WTC11 (cell line): ENCODE measurements around the gene RNF224. TPM values are rescaled to one million over a fixed set of nuclear protein-coding genes. Genes with fewer than 3 reads are reported as not detected.

Experiments
- ATAC-seq: fragments of 200-7000 bp; cut with Tn5 transposase; 2 replicates; pipeline ENCODE4 v1.10.0; 2021; ENCODE audit warnings: mild to moderate bottlenecking, moderate library complexity
- CTCF ChIA-PET: fragments of 300-600 bp; sonication (Branson Sonifier 250); formaldehyde crosslinking; loops from one replicate; lab custom pipeline; 2021; ENCODE audit warnings: antibody characterized with exemption; lab: Charles Lee
- POLR2A ChIA-PET: fragments of 350-600 bp; sonication (Branson Sonifier 250); formaldehyde crosslinking; loops from one replicate; lab custom pipeline; 2021; ENCODE audit warnings: antibody characterized with exemption; lab: Charles Lee
- DNase-seq: peaks from one replicate; pipeline ENCODE4 v3.0.0; 2021; ENCODE audit warnings: low spot score
- H3K27ac Mint-ChIP-seq: 2 replicates; pipeline ENCODE4 v1.8.0; 2021; ENCODE audit warnings: mixed read lengths
- H3K27me3 Mint-ChIP-seq: 2 replicates; pipeline ENCODE4 v1.8.0; 2021; ENCODE audit warnings: low read depth, mild to moderate bottlenecking, moderate library complexity, mixed read lengths
- H3K36me3 Mint-ChIP-seq: 2 replicates; pipeline ENCODE4 v1.8.0; 2021; ENCODE audit warnings: mixed read lengths
- H3K4me1 Mint-ChIP-seq: 2 replicates; pipeline ENCODE4 v1.8.0; 2022; ENCODE audit warnings: mixed read lengths
- H3K4me3 Mint-ChIP-seq: 2 replicates; pipeline ENCODE4 v1.8.0; 2021; ENCODE audit warnings: mild to moderate bottlenecking, moderate library complexity, mixed read lengths
- H3K9me3 Mint-ChIP-seq: 2 replicates; pipeline ENCODE4 v1.8.0; 2021; ENCODE audit warnings: mixed read lengths
- NFATC4 ChIP-seq: fragments of 250-450 bp; sonication (Bioruptor Pico); IDR thresholded peaks from 2 replicates; pipeline ENCODE4 v1.9.0; 2021; ENCODE audit warnings: mild to moderate bottlenecking
- NR1H2 ChIP-seq: sonication (generic); formaldehyde crosslinking; IDR thresholded peaks from 2 replicates; pipeline ENCODE4 v1.9.0; 2021; ENCODE audit warnings: mild to moderate bottlenecking, moderate library complexity, missing genetic modification reagents
- NR3C1 ChIP-seq: sonication (generic); formaldehyde crosslinking; conservative IDR thresholded peaks from 2 replicates; pipeline ENCODE4 v1.8.1; 2023; ENCODE audit warnings: low read depth, mild to moderate bottlenecking, missing genetic modification reagents
- OVOL2 ChIP-seq: fragments of 250-450 bp; sonication (Bioruptor Pico); IDR thresholded peaks from 2 replicates; pipeline ENCODE4 v1.9.0; 2021; ENCODE audit warnings: mild to moderate bottlenecking, borderline replicate concordance
- TEAD1 ChIP-seq: sonication (generic); formaldehyde crosslinking; IDR thresholded peaks from 2 replicates; pipeline ENCODE4 v1.8.0; 2022; ENCODE audit warnings: mild to moderate bottlenecking, missing genetic modification reagents
- TEAD4 ChIP-seq: sonication (generic); formaldehyde crosslinking; IDR thresholded peaks from 2 replicates; pipeline ENCODE4 v1.8.0; 2022; ENCODE audit warnings: mild to moderate bottlenecking, missing genetic modification reagents
- ZBTB21 ChIP-seq: sonication (generic); formaldehyde crosslinking; IDR thresholded peaks from 2 replicates; pipeline ENCODE4 v1.8.1; 2023; ENCODE audit warnings: mild to moderate bottlenecking, missing genetic modification reagents, borderline replicate concordance
- total RNA-seq: library from RNA; stranded (reverse); gene quantifications from 3 replicates; pipeline ENCODE4 v1.2.3, GENCODE V29; 2021
- TF ChIP-seq, protein P1 (sequence below): sonication (generic); formaldehyde crosslinking; IDR thresholded peaks from 2 replicates; pipeline ENCODE4 v1.8.0; 2023; ENCODE audit warnings: missing genetic modification reagents
- TF ChIP-seq, protein P2 (sequence below): fragments of 250-450 bp; sonication (Bioruptor Pico); IDR thresholded peaks from 2 replicates; pipeline ENCODE4 v1.9.0; 2021; ENCODE audit warnings: mild to moderate bottlenecking
- TF ChIP-seq, protein P3 (sequence below): sonication (generic); formaldehyde crosslinking; IDR thresholded peaks from 2 replicates; pipeline ENCODE4 v1.8.1; 2023; ENCODE audit warnings: mild to moderate bottlenecking, missing genetic modification reagents, borderline replicate concordance
- TF ChIP-seq, protein P4 (sequence below): sonication (generic); formaldehyde crosslinking; IDR thresholded peaks from 2 replicates; pipeline ENCODE4 v1.8.1; 2022; ENCODE audit warnings: mild to moderate bottlenecking, moderate library complexity, missing genetic modification reagents
- TF ChIP-seq, protein P5 (sequence below): fragments of 250-450 bp; sonication (Bioruptor Pico); IDR thresholded peaks from 2 replicates; pipeline ENCODE4 v1.9.0; 2021; ENCODE audit warnings: mild to moderate bottlenecking, borderline replicate concordance
- TF ChIP-seq, protein P6 (sequence below): sonication (generic); formaldehyde crosslinking; IDR thresholded peaks from 2 replicates; pipeline ENCODE4 v1.8.1; 2022; ENCODE audit warnings: missing genetic modification reagents, borderline replicate concordance
- TF ChIP-seq, protein P7 (sequence below): fragments of 250-450 bp; sonication (Bioruptor Pico); IDR thresholded peaks from 2 replicates; pipeline ENCODE4 v1.9.0; 2021; ENCODE audit warnings: moderate library complexity, mild to moderate bottlenecking, inconsistent platforms, borderline replicate concordance
- TF ChIP-seq, protein P8 (sequence below): sonication (generic); formaldehyde crosslinking; IDR thresholded peaks from 2 replicates; pipeline ENCODE4 v1.8.1; 2023; ENCODE audit warnings: mild to moderate bottlenecking, missing genetic modification reagents, moderate library complexity
- TF ChIP-seq, protein P9 (sequence below): fragments of 250-450 bp; sonication (Bioruptor Pico); IDR thresholded peaks from 2 replicates; pipeline ENCODE4 v2.1.2; 2022; ENCODE audit warnings: mild to moderate bottlenecking, moderate library complexity
- TF ChIP-seq, protein P10 (sequence below): sonication (generic); formaldehyde crosslinking; IDR thresholded peaks from 2 replicates; pipeline ENCODE4 v1.8.1; 2023; ENCODE audit warnings: mild to moderate bottlenecking, missing genetic modification reagents

RNF224 gene
- total RNA-seq, 1 experiment from 2014 or later: 0.59 TPM

DNA sequence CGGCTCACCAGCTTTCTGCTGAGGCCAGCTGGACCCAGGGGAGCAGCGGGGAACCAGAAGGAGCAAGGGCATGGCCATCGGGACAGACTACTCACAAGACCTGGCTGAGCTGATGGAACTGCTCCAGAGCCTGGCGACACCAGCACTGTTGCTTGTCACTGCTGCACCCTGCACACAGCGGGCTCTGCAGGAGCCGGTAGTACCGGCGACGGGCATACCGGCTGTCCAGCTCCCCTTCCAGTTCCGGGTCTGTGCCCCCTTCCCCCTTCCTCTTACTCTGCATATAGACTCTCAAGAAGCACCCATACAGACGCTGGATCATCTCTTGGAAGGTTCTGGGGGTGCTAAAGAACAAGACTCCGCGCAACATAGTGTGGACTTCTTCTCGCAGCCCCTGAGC lies 39.9 kb upstream of the RNF224 start:
- ATAC-seq (no peak), DNase-seq (no peak)
- ChIA-PET POLR2A (interaction anchor here (0.6 to 2.0 kb wide), 2 partner anchors 13 to 16 kb away, joined by 6 to 13 read pairs; partner anchors contain the start of gene TPRN), CTCF (interaction anchor here (1.0 to 1.8 kb wide), 3 partner anchors 11 to 58 kb away, joined by 3 to 6 read pairs (median 5); no protein-coding TSS in a partner anchor)
- Mint-ChIP-seq H3K4me3 (peak overlapping the region; percentile 91), H3K27me3 (no peaks in the 10 kb centered on the region; the same call in 1 of the 2 replicates), H3K9me3 (no peaks in the 10 kb centered on the region), H3K27ac (peak overlapping the region; percentile 86), H3K36me3 (peaks cover 6% of the 10 kb centered on the region), H3K4me1 (peaks cover 20% of the 10 kb centered on the region)
- TF ChIP-seq, protein P1, sequence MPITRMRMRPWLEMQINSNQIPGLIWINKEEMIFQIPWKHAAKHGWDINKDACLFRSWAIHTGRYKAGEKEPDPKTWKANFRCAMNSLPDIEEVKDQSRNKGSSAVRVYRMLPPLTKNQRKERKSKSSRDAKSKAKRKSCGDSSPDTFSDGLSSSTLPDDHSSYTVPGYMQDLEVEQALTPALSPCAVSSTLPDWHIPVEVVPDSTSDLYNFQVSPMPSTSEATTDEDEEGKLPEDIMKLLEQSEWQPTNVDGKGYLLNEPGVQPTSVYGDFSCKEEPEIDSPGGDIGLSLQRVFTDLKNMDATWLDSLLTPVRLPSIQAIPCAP (CRISPR knock-in tag): no peak
- TF ChIP-seq, protein P2, sequence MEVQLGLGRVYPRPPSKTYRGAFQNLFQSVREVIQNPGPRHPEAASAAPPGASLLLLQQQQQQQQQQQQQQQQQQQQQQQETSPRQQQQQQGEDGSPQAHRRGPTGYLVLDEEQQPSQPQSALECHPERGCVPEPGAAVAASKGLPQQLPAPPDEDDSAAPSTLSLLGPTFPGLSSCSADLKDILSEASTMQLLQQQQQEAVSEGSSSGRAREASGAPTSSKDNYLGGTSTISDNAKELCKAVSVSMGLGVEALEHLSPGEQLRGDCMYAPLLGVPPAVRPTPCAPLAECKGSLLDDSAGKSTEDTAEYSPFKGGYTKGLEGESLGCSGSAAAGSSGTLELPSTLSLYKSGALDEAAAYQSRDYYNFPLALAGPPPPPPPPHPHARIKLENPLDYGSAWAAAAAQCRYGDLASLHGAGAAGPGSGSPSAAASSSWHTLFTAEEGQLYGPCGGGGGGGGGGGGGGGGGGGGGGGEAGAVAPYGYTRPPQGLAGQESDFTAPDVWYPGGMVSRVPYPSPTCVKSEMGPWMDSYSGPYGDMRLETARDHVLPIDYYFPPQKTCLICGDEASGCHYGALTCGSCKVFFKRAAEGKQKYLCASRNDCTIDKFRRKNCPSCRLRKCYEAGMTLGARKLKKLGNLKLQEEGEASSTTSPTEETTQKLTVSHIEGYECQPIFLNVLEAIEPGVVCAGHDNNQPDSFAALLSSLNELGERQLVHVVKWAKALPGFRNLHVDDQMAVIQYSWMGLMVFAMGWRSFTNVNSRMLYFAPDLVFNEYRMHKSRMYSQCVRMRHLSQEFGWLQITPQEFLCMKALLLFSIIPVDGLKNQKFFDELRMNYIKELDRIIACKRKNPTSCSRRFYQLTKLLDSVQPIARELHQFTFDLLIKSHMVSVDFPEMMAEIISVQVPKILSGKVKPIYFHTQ (CRISPR knock-in tag): no peak
- TF ChIP-seq, protein P3, sequence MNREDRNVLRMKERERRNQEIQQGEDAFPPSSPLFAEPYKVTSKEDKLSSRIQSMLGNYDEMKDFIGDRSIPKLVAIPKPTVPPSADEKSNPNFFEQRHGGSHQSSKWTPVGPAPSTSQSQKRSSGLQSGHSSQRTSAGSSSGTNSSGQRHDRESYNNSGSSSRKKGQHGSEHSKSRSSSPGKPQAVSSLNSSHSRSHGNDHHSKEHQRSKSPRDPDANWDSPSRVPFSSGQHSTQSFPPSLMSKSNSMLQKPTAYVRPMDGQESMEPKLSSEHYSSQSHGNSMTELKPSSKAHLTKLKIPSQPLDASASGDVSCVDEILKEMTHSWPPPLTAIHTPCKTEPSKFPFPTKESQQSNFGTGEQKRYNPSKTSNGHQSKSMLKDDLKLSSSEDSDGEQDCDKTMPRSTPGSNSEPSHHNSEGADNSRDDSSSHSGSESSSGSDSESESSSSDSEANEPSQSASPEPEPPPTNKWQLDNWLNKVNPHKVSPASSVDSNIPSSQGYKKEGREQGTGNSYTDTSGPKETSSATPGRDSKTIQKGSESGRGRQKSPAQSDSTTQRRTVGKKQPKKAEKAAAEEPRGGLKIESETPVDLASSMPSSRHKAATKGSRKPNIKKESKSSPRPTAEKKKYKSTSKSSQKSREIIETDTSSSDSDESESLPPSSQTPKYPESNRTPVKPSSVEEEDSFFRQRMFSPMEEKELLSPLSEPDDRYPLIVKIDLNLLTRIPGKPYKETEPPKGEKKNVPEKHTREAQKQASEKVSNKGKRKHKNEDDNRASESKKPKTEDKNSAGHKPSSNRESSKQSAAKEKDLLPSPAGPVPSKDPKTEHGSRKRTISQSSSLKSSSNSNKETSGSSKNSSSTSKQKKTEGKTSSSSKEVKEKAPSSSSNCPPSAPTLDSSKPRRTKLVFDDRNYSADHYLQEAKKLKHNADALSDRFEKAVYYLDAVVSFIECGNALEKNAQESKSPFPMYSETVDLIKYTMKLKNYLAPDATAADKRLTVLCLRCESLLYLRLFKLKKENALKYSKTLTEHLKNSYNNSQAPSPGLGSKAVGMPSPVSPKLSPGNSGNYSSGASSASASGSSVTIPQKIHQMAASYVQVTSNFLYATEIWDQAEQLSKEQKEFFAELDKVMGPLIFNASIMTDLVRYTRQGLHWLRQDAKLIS (CRISPR knock-in tag): no peak
- no peak for TF ChIP-seq TEAD1 (CRISPR knock-in tag)
- TF ChIP-seq NFATC4 (CRISPR knock-in tag): no peak
- no peak for TF ChIP-seq TEAD4 (CRISPR knock-in tag)
- TF ChIP-seq, protein P4, sequence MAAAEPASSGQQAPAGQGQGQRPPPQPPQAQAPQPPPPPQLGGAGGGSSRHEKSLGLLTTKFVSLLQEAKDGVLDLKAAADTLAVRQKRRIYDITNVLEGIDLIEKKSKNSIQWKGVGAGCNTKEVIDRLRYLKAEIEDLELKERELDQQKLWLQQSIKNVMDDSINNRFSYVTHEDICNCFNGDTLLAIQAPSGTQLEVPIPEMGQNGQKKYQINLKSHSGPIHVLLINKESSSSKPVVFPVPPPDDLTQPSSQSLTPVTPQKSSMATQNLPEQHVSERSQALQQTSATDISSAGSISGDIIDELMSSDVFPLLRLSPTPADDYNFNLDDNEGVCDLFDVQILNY (CRISPR knock-in tag): no peak
- TF ChIP-seq, protein P5, sequence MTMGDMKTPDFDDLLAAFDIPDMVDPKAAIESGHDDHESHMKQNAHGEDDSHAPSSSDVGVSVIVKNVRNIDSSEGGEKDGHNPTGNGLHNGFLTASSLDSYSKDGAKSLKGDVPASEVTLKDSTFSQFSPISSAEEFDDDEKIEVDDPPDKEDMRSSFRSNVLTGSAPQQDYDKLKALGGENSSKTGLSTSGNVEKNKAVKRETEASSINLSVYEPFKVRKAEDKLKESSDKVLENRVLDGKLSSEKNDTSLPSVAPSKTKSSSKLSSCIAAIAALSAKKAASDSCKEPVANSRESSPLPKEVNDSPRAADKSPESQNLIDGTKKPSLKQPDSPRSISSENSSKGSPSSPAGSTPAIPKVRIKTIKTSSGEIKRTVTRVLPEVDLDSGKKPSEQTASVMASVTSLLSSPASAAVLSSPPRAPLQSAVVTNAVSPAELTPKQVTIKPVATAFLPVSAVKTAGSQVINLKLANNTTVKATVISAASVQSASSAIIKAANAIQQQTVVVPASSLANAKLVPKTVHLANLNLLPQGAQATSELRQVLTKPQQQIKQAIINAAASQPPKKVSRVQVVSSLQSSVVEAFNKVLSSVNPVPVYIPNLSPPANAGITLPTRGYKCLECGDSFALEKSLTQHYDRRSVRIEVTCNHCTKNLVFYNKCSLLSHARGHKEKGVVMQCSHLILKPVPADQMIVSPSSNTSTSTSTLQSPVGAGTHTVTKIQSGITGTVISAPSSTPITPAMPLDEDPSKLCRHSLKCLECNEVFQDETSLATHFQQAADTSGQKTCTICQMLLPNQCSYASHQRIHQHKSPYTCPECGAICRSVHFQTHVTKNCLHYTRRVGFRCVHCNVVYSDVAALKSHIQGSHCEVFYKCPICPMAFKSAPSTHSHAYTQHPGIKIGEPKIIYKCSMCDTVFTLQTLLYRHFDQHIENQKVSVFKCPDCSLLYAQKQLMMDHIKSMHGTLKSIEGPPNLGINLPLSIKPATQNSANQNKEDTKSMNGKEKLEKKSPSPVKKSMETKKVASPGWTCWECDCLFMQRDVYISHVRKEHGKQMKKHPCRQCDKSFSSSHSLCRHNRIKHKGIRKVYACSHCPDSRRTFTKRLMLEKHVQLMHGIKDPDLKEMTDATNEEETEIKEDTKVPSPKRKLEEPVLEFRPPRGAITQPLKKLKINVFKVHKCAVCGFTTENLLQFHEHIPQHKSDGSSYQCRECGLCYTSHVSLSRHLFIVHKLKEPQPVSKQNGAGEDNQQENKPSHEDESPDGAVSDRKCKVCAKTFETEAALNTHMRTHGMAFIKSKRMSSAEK: no peak
- TF ChIP-seq ZBTB21 (CRISPR knock-in tag): no peak
- no peak for TF ChIP-seq OVOL2
- TF ChIP-seq, protein P6, sequence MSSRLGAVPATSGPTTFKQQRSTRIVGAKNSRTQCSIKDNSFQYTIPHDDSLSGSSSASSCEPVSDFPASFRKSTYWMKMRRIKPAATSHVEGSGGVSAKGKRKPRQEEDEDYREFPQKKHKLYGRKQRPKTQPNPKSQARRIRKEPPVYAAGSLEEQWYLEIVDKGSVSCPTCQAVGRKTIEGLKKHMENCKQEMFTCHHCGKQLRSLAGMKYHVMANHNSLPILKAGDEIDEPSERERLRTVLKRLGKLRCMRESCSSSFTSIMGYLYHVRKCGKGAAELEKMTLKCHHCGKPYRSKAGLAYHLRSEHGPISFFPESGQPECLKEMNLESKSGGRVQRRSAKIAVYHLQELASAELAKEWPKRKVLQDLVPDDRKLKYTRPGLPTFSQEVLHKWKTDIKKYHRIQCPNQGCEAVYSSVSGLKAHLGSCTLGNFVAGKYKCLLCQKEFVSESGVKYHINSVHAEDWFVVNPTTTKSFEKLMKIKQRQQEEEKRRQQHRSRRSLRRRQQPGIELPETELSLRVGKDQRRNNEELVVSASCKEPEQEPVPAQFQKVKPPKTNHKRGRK (CRISPR knock-in tag): no peak
- no peak for TF ChIP-seq NR3C1
- TF ChIP-seq, protein P7, sequence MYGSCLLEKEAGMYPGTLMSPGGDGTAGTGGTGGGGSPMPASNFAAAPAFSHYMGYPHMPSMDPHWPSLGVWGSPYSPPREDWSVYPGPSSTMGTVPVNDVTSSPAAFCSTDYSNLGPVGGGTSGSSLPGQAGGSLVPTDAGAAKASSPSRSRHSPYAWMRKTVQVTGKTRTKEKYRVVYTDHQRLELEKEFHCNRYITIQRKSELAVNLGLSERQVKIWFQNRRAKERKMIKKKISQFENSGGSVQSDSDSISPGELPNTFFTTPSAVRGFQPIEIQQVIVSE (CRISPR knock-in tag): no peak
- TF ChIP-seq, protein P8, sequence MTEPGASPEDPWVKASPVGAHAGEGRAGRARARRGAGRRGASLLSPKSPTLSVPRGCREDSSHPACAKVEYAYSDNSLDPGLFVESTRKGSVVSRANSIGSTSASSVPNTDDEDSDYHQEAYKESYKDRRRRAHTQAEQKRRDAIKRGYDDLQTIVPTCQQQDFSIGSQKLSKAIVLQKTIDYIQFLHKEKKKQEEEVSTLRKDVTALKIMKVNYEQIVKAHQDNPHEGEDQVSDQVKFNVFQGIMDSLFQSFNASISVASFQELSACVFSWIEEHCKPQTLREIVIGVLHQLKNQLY (CRISPR knock-in tag): no peak
- TF ChIP-seq NR1H2 (CRISPR knock-in tag): no peak
- TF ChIP-seq, protein P9, sequence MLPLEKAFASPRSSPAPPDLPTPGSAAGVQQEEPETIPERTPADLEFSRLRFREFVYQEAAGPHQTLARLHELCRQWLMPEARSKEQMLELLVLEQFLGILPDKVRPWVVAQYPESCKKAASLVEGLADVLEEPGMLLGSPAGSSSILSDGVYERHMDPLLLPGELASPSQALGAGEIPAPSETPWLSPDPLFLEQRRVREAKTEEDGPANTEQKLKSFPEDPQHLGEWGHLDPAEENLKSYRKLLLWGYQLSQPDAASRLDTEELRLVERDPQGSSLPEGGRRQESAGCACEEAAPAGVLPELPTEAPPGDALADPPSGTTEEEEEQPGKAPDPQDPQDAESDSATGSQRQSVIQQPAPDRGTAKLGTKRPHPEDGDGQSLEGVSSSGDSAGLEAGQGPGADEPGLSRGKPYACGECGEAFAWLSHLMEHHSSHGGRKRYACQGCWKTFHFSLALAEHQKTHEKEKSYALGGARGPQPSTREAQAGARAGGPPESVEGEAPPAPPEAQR (CRISPR knock-in tag): no peak
- TF ChIP-seq, protein P10, sequence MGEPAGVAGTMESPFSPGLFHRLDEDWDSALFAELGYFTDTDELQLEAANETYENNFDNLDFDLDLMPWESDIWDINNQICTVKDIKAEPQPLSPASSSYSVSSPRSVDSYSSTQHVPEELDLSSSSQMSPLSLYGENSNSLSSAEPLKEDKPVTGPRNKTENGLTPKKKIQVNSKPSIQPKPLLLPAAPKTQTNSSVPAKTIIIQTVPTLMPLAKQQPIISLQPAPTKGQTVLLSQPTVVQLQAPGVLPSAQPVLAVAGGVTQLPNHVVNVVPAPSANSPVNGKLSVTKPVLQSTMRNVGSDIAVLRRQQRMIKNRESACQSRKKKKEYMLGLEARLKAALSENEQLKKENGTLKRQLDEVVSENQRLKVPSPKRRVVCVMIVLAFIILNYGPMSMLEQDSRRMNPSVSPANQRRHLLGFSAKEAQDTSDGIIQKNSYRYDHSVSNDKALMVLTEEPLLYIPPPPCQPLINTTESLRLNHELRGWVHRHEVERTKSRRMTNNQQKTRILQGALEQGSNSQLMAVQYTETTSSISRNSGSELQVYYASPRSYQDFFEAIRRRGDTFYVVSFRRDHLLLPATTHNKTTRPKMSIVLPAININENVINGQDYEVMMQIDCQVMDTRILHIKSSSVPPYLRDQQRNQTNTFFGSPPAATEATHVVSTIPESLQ (CRISPR knock-in tag): no peak
